Measurements from ENCODE around the gene SLC44A1. TPM values are rescaled to one million over a fixed set of nuclear protein-coding genes. Genes with fewer than 3 reads are reported as not detected.

Gene SLC44A1
- total and polyA plus RNA-seq, 2 of the 13 experiments (the other 11 are each of a cell fraction or from before 2014, with no cell fraction given): 21.4 to 40.8 TPM

GRCh38 chr9:105198865-105199264 is 45.6 kb upstream of the SLC44A1 start:
- Histone ChIP-seq H3K9ac (ENCODE audit: insufficient read depth, low read depth, low read length) (no peak overlapping the region), H3K9me3 (ENCODE audit: low read length) (no peaks in the 10 kb centered on the region), H3K4me3 (replicated peaks in 1 of 3; ENCODE audit: insufficient read depth in 1 of 3, low read depth in 2 of 3, low read length in 3 of 3) (no peak overlapping the region), H3K36me3 (replicated peaks in 1 of 2; ENCODE audit: control insufficient read depth in 1 of 2, insufficient read depth in 2 of 2, low read length in 2 of 2) (no peaks in the 10 kb centered on the region), H3K27ac (ENCODE audit: extremely low read length, insufficient read depth, low read length) (no peak overlapping the region), H4K20me1 (ENCODE audit: insufficient read depth, low read length) (no peaks in the 10 kb centered on the region), H2AFZ (ENCODE audit: low read length) (no peak overlapping the region), H3K79me2 (ENCODE audit: insufficient read depth, low read length) (no peaks in the 10 kb centered on the region), H3K27me3 (ENCODE audit: control insufficient read depth in 1 of 2, insufficient read depth in 2 of 2, low read length in 2 of 2) (no peaks in the 10 kb centered on the region), H3K4me2 (ENCODE audit: low read depth, low read length) (no peak overlapping the region), H3K4me1 (ENCODE audit: insufficient read depth, low read length) (0 out of 2 replicates have a peak, but pooled peaks cover 10% of the 10 kb centered on the region)
- TF ChIP-seq NPAS2 (CRISPR knock-in tag; IDR thresholded peaks at IDR 0.05; ENCODE audit: borderline replicate concordance) (no peak), PTBP1 (IDR thresholded peaks at IDR 0.05; ENCODE audit: low read depth, low read length, poor library complexity, severe bottlenecking) (no peak), CHD4 (IDR thresholded peaks at IDR 0.05; ENCODE audit: borderline replicate concordance, low read length) (no peak), LCORL (IDR thresholded peaks at IDR 0.05) (no peak), LCORL (CRISPR knock-in tag; IDR thresholded peaks at IDR 0.05) (no peak), NRL (CRISPR knock-in tag; IDR thresholded peaks at IDR 0.05; ENCODE audit: borderline replicate concordance) (no peak), JDP2 (CRISPR knock-in tag; IDR thresholded peaks at IDR 0.05; ENCODE audit: borderline replicate concordance) (no peak), TSC22D2 (CRISPR knock-in tag; IDR thresholded peaks at IDR 0.05; ENCODE audit: borderline replicate concordance) (no peak), HNF1B (CRISPR knock-in tag; IDR thresholded peaks at IDR 0.05) (no peak), TGIF2 (CRISPR knock-in tag; IDR thresholded peaks at IDR 0.05) (no peak), ZNF512 (CRISPR knock-in tag; IDR thresholded peaks at IDR 0.05) (no peak), SNAPC2 (CRISPR knock-in tag; IDR thresholded peaks at IDR 0.05) (no peak), BATF2 (CRISPR knock-in tag; IDR thresholded peaks at IDR 0.05) (no peak), MIXL1 (CRISPR knock-in tag; IDR thresholded peaks at IDR 0.05) (no peak), ZNF382 (CRISPR knock-in tag; IDR thresholded peaks at IDR 0.05; ENCODE audit: borderline replicate concordance) (no peak), ZFP36 (IDR thresholded peaks at IDR 0.05; ENCODE audit: borderline replicate concordance, low read depth, low read length, partially characterized antibody) (no peak), FOXA1 (IDR thresholded peaks at IDR 0.05) (no peak), FOXA1 (CRISPR knock-in tag; IDR thresholded peaks at IDR 0.05) (no peak), BORCS8-MEF2B (CRISPR knock-in tag; IDR thresholded peaks at IDR 0.05) (no peak), AGO1 (IDR thresholded peaks at IDR 0.05; ENCODE audit: low read depth, low read length, poor library complexity, severe bottlenecking) (no peak), KLF16 (CRISPR knock-in tag; IDR thresholded peaks at IDR 0.05) (no peak), TBP (CRISPR knock-in tag; IDR thresholded peaks at IDR 0.05) (no peak)
- DNase-seq (ENCODE audit: low spot score) (no peak), ATAC-seq (no peak), FAIRE-seq (no peak)
- ChIA-PET POLR2A (no interaction called here), CTCF (ENCODE audit: low intra/inter-chr PET ratio, low total read pairs) (no interaction called here)
- 33% methylated on average over 1 of the region's 1 CpG for WGBS (ENCODE audit: low lambda C conversion rate)
- intact Hi-C loops (cut with micrococcal nuclease; ENCODE audit: unreplicated experiment): no loop called here
- no TSS peak for BruUV-seq (replicated peaks)
- in situ Hi-C loops (cut with HindIII; ENCODE audit: extremely low pct_ligation_motif_present, low pct_unique_long_range_greater_than_20kb): no loop called here
